ENCODE results near the gene CHD3.

The CHD3 gene

GRCh38 chr17:7846063-7846735 lies 42.4 kb upstream of the CHD3 start:
- Histone ChIP-seq H3K9me2 (ENCODE audit: low read depth, low read length) (no peaks in the 10 kb centered on the region), H3K4me1 (ENCODE audit: insufficient read depth, low read length, severe bottlenecking) (peaks cover 36% of the 10 kb centered on the region), H3K9me3 (ENCODE audit: low read length) (no peaks in the 10 kb centered on the region), H3K4me3 (ENCODE audit: low read depth, low read length, poor library complexity, severe bottlenecking) (no peak overlapping the region), H2AFZ (ENCODE audit: low read length) (no peak overlapping the region), H3K9ac (ENCODE audit: low read length) (no peak overlapping the region), H3K27ac (ENCODE audit: low read depth, low read length, poor library complexity, severe bottlenecking) (no peak overlapping the region), H3K27me3 (ENCODE audit: insufficient read depth, low read length) (no peaks in the 10 kb centered on the region), H3K79me2 (ENCODE audit: insufficient read depth, low read length) (no peaks in the 10 kb centered on the region), H3F3A (ENCODE audit: insufficient read depth, low read length) (peaks cover 6% of the 10 kb centered on the region), H4K20me1 (ENCODE audit: insufficient read depth, low read length) (no peaks in the 10 kb centered on the region), H3K36me3 (ENCODE audit: insufficient read depth, low read length) (peaks cover 51% of the 10 kb centered on the region), H3K4me2 (ENCODE audit: low read length) (no peak overlapping the region)
- TF ChIP-seq CTCF (IDR thresholded peaks at IDR 0.05; ENCODE audit: low read length) (no peak), EZH2 (IDR thresholded peaks at IDR 0.05; ENCODE audit: borderline replicate concordance, low read length) (no peak)

GRCh38 chr17:7846765-7847661 lies 41.6 kb upstream of the CHD3 start:
- no peaks in the 10 kb centered on the region for H3K79me2 ChIP-seq (ENCODE audit: insufficient read depth, low read length)
- H2AFZ ChIP-seq (ENCODE audit: low read length): no peak overlapping the region
- H3K9me2 ChIP-seq (ENCODE audit: low read depth, low read length): no peaks in the 10 kb centered on the region
- TF ChIP-seq CTCF (IDR thresholded peaks at IDR 0.05; ENCODE audit: low read length): no peak
- TF ChIP-seq EZH2 (IDR thresholded peaks at IDR 0.05; ENCODE audit: borderline replicate concordance, low read length): no peak
- peaks cover 40% of the 10 kb centered on the region for H3K4me1 ChIP-seq (ENCODE audit: insufficient read depth, low read length, severe bottlenecking)
- H3K9ac ChIP-seq (ENCODE audit: low read length): no peak overlapping the region
- H3K4me2 ChIP-seq (ENCODE audit: low read length): no peak overlapping the region
- H3K27me3 ChIP-seq (ENCODE audit: insufficient read depth, low read length): no peaks in the 10 kb centered on the region
- H3F3A ChIP-seq (ENCODE audit: insufficient read depth, low read length): peaks cover 6% of the 10 kb centered on the region
- H3K4me3 ChIP-seq (ENCODE audit: low read depth, low read length, poor library complexity, severe bottlenecking): no peak overlapping the region
- no peak overlapping the region for H3K27ac ChIP-seq (ENCODE audit: low read depth, low read length, poor library complexity, severe bottlenecking)
- H4K20me1 ChIP-seq (ENCODE audit: insufficient read depth, low read length): no peaks in the 10 kb centered on the region
- H3K36me3 ChIP-seq (ENCODE audit: insufficient read depth, low read length): peaks cover 56% of the 10 kb centered on the region
- no peaks in the 10 kb centered on the region for H3K9me3 ChIP-seq (ENCODE audit: low read length)

GRCh38 chr17:7848131-7848579 lies 40.4 kb upstream of the CHD3 start:
- Histone ChIP-seq H3K9me3 (ENCODE audit: low read length) (no peaks in the 10 kb centered on the region), H3K4me3 (ENCODE audit: low read depth, low read length, poor library complexity, severe bottlenecking) (no peak overlapping the region), H4K20me1 (ENCODE audit: insufficient read depth, low read length) (no peaks in the 10 kb centered on the region), H3K36me3 (ENCODE audit: insufficient read depth, low read length) (peaks cover 67% of the 10 kb centered on the region), H3K9ac (ENCODE audit: low read length) (no peak overlapping the region), H2AFZ (ENCODE audit: low read length) (no peak overlapping the region), H3K4me2 (ENCODE audit: low read length) (no peak overlapping the region), H3F3A (ENCODE audit: insufficient read depth, low read length) (peaks cover 6% of the 10 kb centered on the region), H3K27ac (ENCODE audit: low read depth, low read length, poor library complexity, severe bottlenecking) (no peak overlapping the region), H3K9me2 (ENCODE audit: low read depth, low read length) (no peaks in the 10 kb centered on the region), H3K27me3 (ENCODE audit: insufficient read depth, low read length) (no peaks in the 10 kb centered on the region), H3K79me2 (ENCODE audit: insufficient read depth, low read length) (no peaks in the 10 kb centered on the region), H3K4me1 (ENCODE audit: insufficient read depth, low read length, severe bottlenecking) (peaks cover 37% of the 10 kb centered on the region)
- TF ChIP-seq CTCF (IDR thresholded peaks at IDR 0.05; ENCODE audit: low read length): no peak
- TF ChIP-seq EZH2 (IDR thresholded peaks at IDR 0.05; ENCODE audit: borderline replicate concordance, low read length): no peak

Data from OCI-LY1 (cell line).